HCT116 (cell line): Measurements from ENCODE around the gene LYSMD2. TPM values are rescaled to one million over a fixed set of nuclear protein-coding genes. Genes with fewer than 3 reads are reported as not detected.

Experiments used
- ATAC-seq: fragments of 200-7000 bp; cut with Tn5 transposase; 2 replicates; pipeline ENCODE4 v1.9.1; 2020; ENCODE audit warnings: mild to moderate bottlenecking, moderate library complexity
- BruUV-seq: library from RNA; stranded (reverse); fragments of 400-500 nt; replicated peaks from 2 replicates; lab custom pipeline; 2021; lab: Mats Ljungman, UMichigan
- CTCF ChIA-PET: fragments of 300-600 bp; sonication (Branson Sonifier 250); formaldehyde crosslinking; loops from one replicate; lab custom pipeline; 2021; ENCODE audit warnings: antibody characterized with exemption; lab: Charles Lee
- POLR2A ChIA-PET: fragments of 300-600, 350-600 bp; sonication (Branson Sonifier 250); formaldehyde crosslinking; loops from one replicate; lab custom pipeline; 2021; ENCODE audit warnings: antibody characterized with exemption; lab: Charles Lee
- RAD21 ChIA-PET, 2 experiments: fragments of 300-600 bp; sonication (Branson Sonifier 250); formaldehyde crosslinking; loops; one replicate each; lab custom pipeline; 2023; ENCODE audit warnings: low total read pairs in 2 of 2; ENCODE audit not compliant: uncharacterized antibody in 2 of 2, unreplicated experiment in 2 of 2, low non-redundant PET in 1 of 2; lab: Charles Lee
- DNase-seq: peaks from one replicate; pipeline ENCODE4 v3.0.0-alpha.2; 2010; ENCODE audit warnings: low read depth, low spot score
- H2AFZ ChIP-seq: fragments of 200-600 bp; shearing (Covaris generic), sonication (generic); 2 replicates; pipeline ENCODE4 v1.6.1; 2017; ENCODE audit warnings: low read depth, mixed run types, mixed read lengths, antibody characterized with exemption, low read length; ENCODE audit not compliant: poor library complexity, severe bottlenecking
- H3K27ac ChIP-seq: 2 replicates; pipeline ENCODE4 v1.5.1; 2012; ENCODE audit warnings: low read depth, low read length
- H3K27me3 ChIP-seq: fragments of 200-600 bp; sonication (generic); 2 replicates; pipeline ENCODE4 v1.6.1; 2016; ENCODE audit warnings: mixed run types, low read length, mixed read lengths; ENCODE audit not compliant: insufficient read depth
- H3K36me3 ChIP-seq, 2 experiments: fragments of 200-500 bp in 1 of 2; fragments of 200-600 bp in 1 of 2; sonication (Bioruptor generic) in 1 of 2; sonication (generic) in 1 of 2; 2 replicates each; pipeline versions ENCODE4 v1.5.1 to v1.6.1; 2014 to 2016; ENCODE audit warnings: low read length in 2 of 2, inconsistent platforms in 1 of 2, mixed read lengths in 1 of 2, mixed run types in 1 of 2; ENCODE audit not compliant: insufficient read depth in 2 of 2, control insufficient read depth in 1 of 2
- H3K4me1 ChIP-seq, 2 experiments: fragments of 200-600 bp in 1 of 2; sonication (generic) in 1 of 2; 2 replicates each; pipeline versions ENCODE4 v1.5.1 to v1.6.1; 2012 to 2017; ENCODE audit warnings: low read length in 2 of 2, inconsistent platforms in 1 of 2, mild to moderate bottlenecking in 1 of 2, mixed read lengths in 1 of 2, mixed run types in 1 of 2, moderate library complexity in 1 of 2; ENCODE audit not compliant: insufficient read depth in 2 of 2, control insufficient read depth in 1 of 2
- H3K4me2 ChIP-seq: fragments of 200-600 bp; sonication (generic); 2 replicates; pipeline ENCODE4 v1.6.1; 2017; ENCODE audit warnings: mixed run types, low read length, mixed read lengths
- H3K4me3 ChIP-seq, 2 experiments: fragments of 200-600 bp in 1 of 2; sonication (generic) in 1 of 2; replicated peaks in 1 of 2; 2 replicates each; pipeline ENCODE4 v1.5.1; 2011 to 2016; ENCODE audit warnings: low read length in 2 of 2, control low read depth in 1 of 2, low read depth in 1 of 2, mild to moderate bottlenecking in 1 of 2, mixed read lengths in 1 of 2, mixed run types in 1 of 2
- H3K79me2 ChIP-seq: fragments of 200-600 bp; sonication (generic); 2 replicates; pipeline ENCODE4 v1.6.1; 2017; ENCODE audit warnings: mild to moderate bottlenecking, mixed run types, low read length, moderate library complexity, mixed read lengths; ENCODE audit not compliant: insufficient read depth
- H3K9ac ChIP-seq: fragments of 200-600 bp; sonication (generic); 2 replicates; pipeline ENCODE4 v1.6.1; 2016; ENCODE audit warnings: low read length, mixed read lengths
- H3K9me2 ChIP-seq: fragments of 200-600 bp; sonication (generic), shearing (Covaris generic); 2 replicates; pipeline ENCODE4 v1.6.1; 2017; ENCODE audit warnings: mixed run types, mild to moderate bottlenecking, moderate library complexity; ENCODE audit not compliant: insufficient read depth
- H3K9me3 ChIP-seq, 2 experiments: fragments of 200-500 bp in 1 of 2; fragments of 200-600 bp in 1 of 2; sonication (Bioruptor generic) in 1 of 2; sonication (generic) in 1 of 2; 2 replicates each; pipeline ENCODE4 v1.6.1; 2014 to 2017; ENCODE audit warnings: low read length in 2 of 2, mixed read lengths in 2 of 2, inconsistent platforms in 1 of 2, low read depth in 1 of 2, mild to moderate bottlenecking in 1 of 2, mixed run types in 1 of 2, moderate library complexity in 1 of 2; ENCODE audit not compliant: control insufficient read depth in 1 of 2, insufficient read depth in 1 of 2
- H4K20me1 ChIP-seq: fragments of 200-600 bp; sonication (generic), shearing (Covaris generic); 2 replicates; pipeline ENCODE4 v1.6.1; 2017; ENCODE audit warnings: mixed run types, mild to moderate bottlenecking, moderate library complexity; ENCODE audit not compliant: insufficient read depth
- CBX3 ChIP-seq: IDR thresholded peaks from 2 replicates; pipeline ENCODE4 v1.6.1; 2012; ENCODE audit warnings: low read depth
- CTCF ChIP-seq, 3 experiments: fragments of 200-600 bp in 1 of 3; sonication (generic) in 1 of 3; IDR thresholded peaks in 2 of 3; conservative IDR thresholded peaks in 1 of 3; 2 replicates each; pipeline ENCODE4 v1.5.1; 2012 to 2017; ENCODE audit warnings: low read depth in 2 of 3, low read length in 2 of 3, antibody characterized with exemption in 1 of 3, borderline replicate concordance in 1 of 3, control low read depth in 1 of 3, mild to moderate bottlenecking in 1 of 3, mixed read lengths in 1 of 3, mixed run types in 1 of 3, moderate library complexity in 1 of 3; ENCODE audit not compliant: insufficient read depth in 1 of 3
- JUND ChIP-seq: IDR thresholded peaks from 2 replicates; pipeline ENCODE4 v1.6.1; 2012
- RAD21 ChIP-seq: IDR thresholded peaks from 2 replicates; pipeline ENCODE4 v1.6.1; 2012; ENCODE audit warnings: low read depth, mild to moderate bottlenecking
- intact Hi-C: fragments of 100-400 bp; cut with micrococcal nuclease; formaldehyde crosslinking; loops from 2 replicates; pipeline ENCODE4 v1.10.0; 2022
- total RNA-seq: library from RNA; stranded (reverse); gene quantifications from one replicate; pipeline ENCODE4 v1.2.1, GENCODE V29; 2021; ENCODE audit not compliant: unreplicated experiment

Gene LYSMD2
- total RNA-seq, 1 experiment from 2014 or later, result 10.8 TPM

GRCh38 chr15:51776952-51777569 is 39.6 kb upstream of the LYSMD2 start:
- ChIA-PET CTCF (interaction anchor here (0.9 to 7.9 kb wide), 34 partner anchors 8 to 614 kb away, joined by 3 to 296 read pairs (median 5); partner anchors contain the start of genes DMXL2 and LYSMD2), RAD21 (interaction anchor here (0.8 to 3.1 kb wide), 2 partner anchors 127 to 140 kb away, joined by 3 to 41 read pairs (median 40); no protein-coding TSS in a partner anchor), POLR2A (interaction anchor here (1.2 kb wide), 1 partner anchor 127 kb away, joined by 7 read pairs; no protein-coding TSS in a partner anchor)
- Histone ChIP-seq H3K4me3 (no peak overlapping the region), H3K79me2 (no peaks in the 10 kb centered on the region), H3K36me3 (no peaks in the 10 kb centered on the region; a peak in 1 of 4 replicates), H3K4me1 (no peaks in the 10 kb centered on the region), H3K9me2 (no peaks in the 10 kb centered on the region), H3K9ac (no peak overlapping the region), H2AFZ (no peak overlapping the region), H3K27me3 (no peaks in the 10 kb centered on the region), H3K4me2 (no peak overlapping the region), H3K27ac (no peak overlapping the region), H4K20me1 (no peaks in the 10 kb centered on the region), H3K9me3 (no peaks in the 10 kb centered on the region)
- BruUV-seq, result no TSS peak
- intact Hi-C loops, result loop anchor here (1.0 to 10.0 kb wide), 3 partner anchors 127 to 242 kb away; no protein-coding TSS in a partner anchor
- ATAC-seq, result peak; percentile 92
- TF ChIP-seq JUND, result no peak
- peak; percentile 58 for TF ChIP-seq RAD21
- TF ChIP-seq CTCF (IDR thresholded peaks at IDR 0.05 in 2 of 3, conservative IDR thresholded peaks at IDR 0.05 in 1 of 3; ENCODE audit: borderline replicate concordance in 1 of 3, insufficient read depth in 1 of 3, low read depth in 2 of 3, low read length in 2 of 3), result peak; percentile 65 to 81 (median 80); a peak in 5 of 6 replicates
- no peak for TF ChIP-seq CBX3
- peak; percentile 64 for DNase-seq
